IPS-NIHi7 (cell line): ENCODE measurements around the gene JCAD.

Experiments used
- DNase-seq: peaks from one replicate; pipeline ENCODE4 v3.0.0; 2012; ENCODE audit warnings: mixed read lengths; ENCODE audit errors: extremely low spot score

The JCAD gene

GRCh38 chr10:30046476-30046875 is 12.9 kb downstream of the JCAD start:
- no peak for DNase-seq

GRCh38 chr10:30045961-30046360 is 13.4 kb downstream of the JCAD start:
- no peak for DNase-seq

DNA sequence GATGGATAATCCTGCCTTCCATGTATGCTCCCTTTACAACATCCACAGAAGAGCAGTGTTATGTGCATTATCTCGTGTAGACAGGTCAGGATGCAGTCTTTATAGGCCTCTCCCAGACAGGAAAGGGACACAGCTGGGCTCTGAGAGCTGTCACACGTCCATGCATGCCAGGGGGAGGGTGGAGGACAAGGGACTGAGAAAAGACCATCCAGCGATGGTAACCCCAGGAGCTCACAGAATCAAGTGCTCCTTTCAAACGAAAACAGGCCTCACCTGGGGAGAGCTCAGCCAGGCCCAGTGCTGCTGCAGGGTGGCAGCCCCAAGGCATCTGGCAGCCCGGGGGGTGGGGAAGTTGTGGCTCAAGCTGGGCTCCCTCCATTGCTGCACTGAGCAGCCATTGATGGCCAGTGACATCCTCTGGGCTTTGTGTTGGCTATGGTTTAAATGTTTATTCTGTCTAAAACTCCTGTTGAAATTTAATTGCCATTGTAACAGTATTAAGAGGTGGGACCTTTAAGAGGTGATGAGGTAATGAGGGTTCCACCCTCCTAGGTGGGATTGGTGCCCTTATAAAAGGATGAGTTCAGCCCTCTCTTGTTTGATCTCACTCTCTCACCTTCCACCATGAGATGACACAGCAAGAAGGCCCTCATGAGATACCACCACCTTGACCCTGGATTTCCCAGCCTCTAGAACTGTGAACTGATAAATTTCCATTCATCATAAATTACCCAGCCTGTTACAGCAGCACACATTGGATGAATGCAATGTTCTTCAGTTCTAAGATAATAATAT is 15.7 kb downstream of the JCAD start:
- no peak for DNase-seq

DNA sequence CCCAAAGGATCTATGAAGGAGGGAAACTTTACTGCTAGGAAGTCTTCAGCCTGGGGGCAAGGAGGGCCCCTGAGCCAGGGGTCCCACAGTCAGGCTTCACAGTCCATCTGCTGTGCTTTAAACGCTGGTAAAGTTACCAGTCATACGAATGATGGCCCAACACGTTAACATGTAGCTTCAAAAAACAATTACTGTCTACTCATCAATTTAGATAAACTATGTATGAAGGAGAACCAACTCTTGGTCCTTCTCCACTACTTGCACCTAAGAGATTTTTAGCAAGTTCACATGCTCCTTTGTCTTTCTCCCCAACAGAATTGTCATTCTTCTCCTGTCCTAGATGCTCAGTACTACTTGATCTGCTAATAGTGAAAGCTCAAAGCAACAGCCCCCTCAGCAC is 16.6 kb downstream of the JCAD start:
- no peak for DNase-seq

- DNase-seq: no peak
These were observed 17.9 kb downstream of the JCAD start for GRCh38 chr10:30041196-30042105.

GRCh38 chr10:30040597-30040996 is 18.8 kb downstream of the JCAD start:
- no peak for DNase-seq

DNA sequence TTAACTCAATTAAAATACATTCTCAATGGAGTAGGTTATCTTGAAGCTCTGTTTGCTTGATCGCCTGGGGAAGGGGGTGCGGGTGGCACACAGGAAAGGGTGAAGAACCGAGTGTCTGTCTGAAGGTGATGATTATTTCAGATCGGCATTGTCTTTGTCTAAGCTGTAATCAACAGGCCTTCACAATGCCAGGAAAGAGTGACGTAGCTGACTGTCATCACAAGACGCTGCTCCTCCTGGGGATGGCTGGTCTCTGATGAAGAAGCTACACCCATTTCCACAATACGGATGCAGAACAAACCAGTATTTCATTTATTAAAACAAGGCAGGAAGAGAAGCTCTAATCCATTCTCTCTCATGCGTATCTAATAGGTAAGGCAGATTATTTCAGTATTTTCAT is 19.4 kb downstream of the JCAD start:
- DNase-seq: no peak

- DNase-seq: no peak
These were observed 19.8 kb downstream of the JCAD start for GRCh38 chr10:30039567-30039966.

- no peak for DNase-seq
These were observed 20.4 kb downstream of the JCAD start for GRCh38 chr10:30038781-30039536.

DNA sequence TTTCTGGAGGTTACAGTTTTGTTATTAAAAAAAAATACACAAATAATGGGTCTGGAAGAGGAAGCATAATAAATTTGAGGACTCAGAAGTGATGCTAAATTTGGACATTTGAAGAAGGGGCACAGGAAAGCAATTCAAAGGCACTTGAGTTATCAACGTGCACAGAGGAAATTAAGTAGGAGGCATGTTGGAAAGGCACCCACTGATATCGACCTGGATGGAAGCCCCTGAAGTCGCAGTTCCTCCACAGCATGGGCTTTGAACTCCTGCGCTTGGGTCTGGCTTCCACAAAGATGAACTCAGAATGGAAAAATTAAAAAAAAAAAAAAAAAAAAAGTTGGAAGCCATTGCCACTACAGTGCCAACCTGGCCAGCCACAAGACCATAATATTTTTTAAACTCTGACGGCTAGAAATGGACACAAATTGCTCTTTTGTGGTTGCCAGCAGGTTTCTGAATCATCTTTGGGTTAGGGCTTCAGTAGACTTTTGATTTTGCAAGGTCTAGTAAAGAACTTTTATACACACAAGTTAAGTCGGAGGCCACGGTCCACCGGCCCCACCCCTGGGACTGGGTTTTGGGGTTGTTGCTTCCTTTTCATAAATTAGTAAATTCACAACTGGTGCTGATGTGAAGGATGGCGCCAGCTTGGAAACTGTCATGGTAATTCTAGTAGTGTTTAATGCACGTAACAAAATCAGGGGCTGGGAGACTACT is 21.6 kb downstream of the JCAD start:
- no peak for DNase-seq

GRCh38 chr10:30036811-30037210 is 22.6 kb downstream of the JCAD start:
- DNase-seq: no peak

GRCh38 chr10:30036341-30036740 is 23.0 kb downstream of the JCAD start:
- DNase-seq: no peak

GRCh38 chr10:30034433-30035137 is 24.8 kb downstream of the JCAD start:
- DNase-seq: peak; percentile 49

DNA sequence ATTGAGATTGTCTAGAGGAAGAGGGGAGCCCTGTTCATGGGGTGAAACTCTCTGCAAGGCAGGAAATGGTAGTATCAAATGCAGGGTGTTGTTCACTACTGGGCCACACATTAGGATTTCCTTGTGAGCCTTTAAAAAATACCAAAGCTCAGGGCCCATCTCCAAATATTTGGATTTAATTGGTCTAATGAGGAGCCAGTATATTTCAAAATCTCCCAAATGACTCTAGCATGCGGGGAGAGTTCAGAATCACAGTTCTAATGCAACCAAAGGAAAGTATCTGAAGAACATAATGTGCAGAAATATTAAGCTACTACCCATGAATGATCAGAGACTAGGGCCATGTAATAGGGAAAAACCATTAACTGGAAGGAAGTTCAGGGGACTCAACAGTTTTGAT is 27.3 kb downstream of the JCAD start:
- DNase-seq: no peak

DNA sequence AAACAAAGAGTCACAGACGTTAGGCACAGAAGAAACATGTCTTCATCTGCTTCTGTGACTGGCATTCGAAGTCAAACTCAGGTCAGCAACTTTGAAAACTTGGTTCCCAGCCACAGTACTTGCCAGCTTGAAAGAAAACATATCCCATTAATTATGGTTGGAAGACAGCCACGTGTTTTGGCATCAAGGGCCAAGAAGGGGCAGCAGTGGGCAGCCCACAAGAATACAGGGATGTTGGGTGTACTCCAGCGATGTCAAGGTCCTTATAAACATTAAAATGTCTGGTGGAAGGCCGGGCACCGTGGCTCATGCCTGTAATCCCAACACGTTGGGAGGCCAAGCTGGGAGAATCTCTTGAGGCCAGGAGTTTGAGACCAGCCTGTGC is 29.5 kb downstream of the JCAD start:
- DNase-seq: no peak

DNA sequence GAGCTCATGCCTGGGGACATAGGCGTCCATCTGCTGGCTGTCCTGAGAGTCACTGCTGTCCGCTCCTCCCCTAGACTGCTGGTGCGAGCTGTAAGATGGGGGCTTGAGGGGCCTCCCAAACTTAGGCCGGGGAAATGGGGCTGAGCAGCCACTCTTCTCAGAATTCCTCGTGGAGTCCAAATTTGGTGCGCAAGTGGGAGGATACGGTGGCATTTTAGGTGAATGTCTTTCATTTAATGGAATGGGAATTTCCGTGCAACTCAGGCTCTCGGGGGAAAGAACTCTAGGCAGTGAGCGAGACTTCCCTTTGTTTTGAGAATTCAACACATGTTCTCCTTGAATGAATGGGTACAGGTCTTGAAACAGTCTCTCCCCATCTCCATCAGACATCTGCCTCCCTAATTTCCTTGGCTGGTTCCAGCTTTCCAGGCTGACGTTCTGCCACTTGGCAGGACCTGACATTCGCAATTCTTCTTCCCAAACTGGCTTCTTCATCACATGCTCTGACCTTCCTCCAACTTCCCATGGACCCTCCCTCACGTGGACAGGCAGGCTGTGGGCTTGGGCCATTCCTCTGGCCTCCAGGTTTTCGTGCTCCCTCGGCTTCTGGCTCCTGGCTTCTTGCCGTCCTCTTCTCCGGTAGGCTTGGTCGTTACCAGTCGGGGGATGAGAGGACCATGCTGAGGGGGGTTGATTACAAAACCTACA is 30.1 kb downstream of the JCAD start:
- no peak for DNase-seq

DNA sequence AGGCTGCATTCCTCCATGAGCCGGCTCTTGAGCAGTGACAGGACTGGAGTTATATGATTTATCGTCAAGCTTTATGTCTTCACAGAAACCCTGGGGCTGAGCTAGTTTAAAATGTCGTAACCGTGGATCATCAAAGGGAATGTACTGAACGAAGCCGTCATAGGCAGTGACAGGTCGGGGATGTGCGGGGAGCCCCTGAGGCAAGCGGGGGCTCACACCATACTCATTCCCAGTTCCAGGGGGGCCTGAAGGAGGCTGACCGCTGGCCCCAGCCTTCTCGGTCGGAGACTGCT is 30.7 kb downstream of the JCAD start:
- no peak for DNase-seq

- DNase-seq: no peak
These were observed 31.2 kb downstream of the JCAD start for GRCh38 chr10:30028006-30028737.

DNA sequence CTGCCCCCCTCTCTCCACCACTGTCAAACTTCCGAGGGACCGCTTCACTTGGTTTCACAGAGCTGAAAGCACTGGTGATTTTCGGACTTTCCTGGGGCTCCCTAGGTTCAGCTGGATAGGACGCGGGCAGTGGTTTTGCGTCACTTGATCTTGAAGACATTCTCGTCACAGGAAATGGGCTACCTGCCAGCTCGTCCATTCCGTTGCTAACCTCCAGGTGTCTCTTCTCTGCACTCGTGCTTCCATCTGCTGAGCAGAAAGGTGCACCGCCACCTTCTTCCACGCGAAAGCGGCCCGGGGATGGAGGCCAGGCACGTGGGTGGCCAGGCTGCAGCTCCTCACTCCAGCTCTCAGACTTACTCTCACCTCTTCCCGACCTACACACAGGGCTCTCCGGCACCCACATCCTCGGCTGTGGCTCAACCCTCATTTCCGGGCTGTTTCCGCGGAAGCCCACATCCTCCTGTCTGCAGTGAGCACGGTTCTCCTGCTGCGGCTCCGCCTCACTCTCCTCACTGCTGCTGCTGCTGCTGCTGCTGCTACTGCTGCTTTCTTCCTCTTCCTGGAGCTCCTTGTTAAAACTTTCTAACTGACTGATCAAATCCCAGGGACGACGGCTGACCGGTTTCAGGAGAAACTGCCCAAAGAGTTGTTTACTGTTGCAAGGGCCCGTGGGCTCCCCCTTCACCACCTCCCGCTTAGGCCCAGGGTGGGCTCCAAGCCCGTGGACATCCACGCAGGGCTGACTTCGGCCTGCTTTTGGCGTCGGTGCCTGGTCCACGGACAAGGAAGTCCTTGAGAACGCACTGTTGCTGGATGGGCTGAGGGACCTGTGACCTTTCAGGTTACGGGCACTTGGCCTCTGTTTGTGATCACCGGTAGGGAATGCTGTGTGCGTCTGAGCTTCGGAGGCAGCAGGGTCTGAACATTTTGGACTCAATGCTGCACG is 32.1 kb downstream of the JCAD start:
- DNase-seq: peak; percentile 59
